HepG2 (cell line): ENCODE data around the gene ZNF23. TPM values are rescaled to one million over a fixed set of nuclear protein-coding genes. Genes with fewer than 3 reads are reported as not detected.
A peak's percentile ranks its signal among the peaks of the same experiment; 100 is the strongest.

Experiments used
- ATAC-seq: fragments of 200-7000 bp; cut with Tn5 transposase; 3 replicates; pipeline ENCODE4 v1.9.1; 2020; ENCODE audit warnings: mild to moderate bottlenecking, moderate library complexity
- BruUV-seq: library from RNA; stranded (reverse); fragments of 400-500 nt; replicated peaks from 2 replicates; lab custom pipeline; 2021; lab: Mats Ljungman, UMichigan
- CTCF ChIA-PET: fragments of 300-600 bp; formaldehyde crosslinking; extraction: SDS; loops from one replicate; lab custom pipeline; 2021; ENCODE audit warnings: low total read pairs, inconsistent platforms, low intra/inter-chr PET ratio; lab: Yijun Ruan, JAX
- POLR2A ChIA-PET: fragments of 350-600 bp; sonication (Branson Sonifier 250); formaldehyde crosslinking; loops from one replicate; lab custom pipeline; 2020; ENCODE audit warnings: antibody characterized with exemption, inconsistent platforms; lab: Yijun Ruan, JAX
- DNase-seq: peaks from one replicate; pipeline ENCODE4 v3.0.0-alpha.2; 2015; ENCODE audit warnings: low spot score
- FAIRE-seq: peaks from 3 replicates; lab custom pipeline; 2011; peaks lifted over from hg19 to GRCh38; lab: Jason Lieb, UNC
- H2AFZ ChIP-seq: one replicate; pipeline ENCODE4 v1.6.1; 2011; ENCODE audit warnings: low read length, inconsistent platforms
- H3K27ac ChIP-seq: fragments of 300-600 bp; 3 replicates; pipeline ENCODE4 v1.8.0; 2011; ENCODE audit warnings: mixed run types, mild to moderate bottlenecking, mixed read lengths, low read length, inconsistent platforms; ENCODE audit not compliant: insufficient read depth; ENCODE audit errors: extremely low read length
- H3K27me3 ChIP-seq, 2 experiments: fragments of 200-600 bp in 1 of 2; 2 replicates in 1 of 2; 3 replicates in 1 of 2; pipeline versions ENCODE4 v1.6.0 to v1.8.0; 2011; ENCODE audit warnings: low read length in 2 of 2, mild to moderate bottlenecking in 2 of 2, moderate library complexity in 2 of 2, inconsistent platforms in 1 of 2; ENCODE audit not compliant: insufficient read depth in 2 of 2, control insufficient read depth in 1 of 2
- H3K36me3 ChIP-seq, 2 experiments: fragments of 200-600 bp in 1 of 2; replicated peaks in 1 of 2; 2 replicates in 1 of 2; 3 replicates in 1 of 2; pipeline versions ENCODE4 v1.5.1 to v1.8.0; 2011; ENCODE audit warnings: low read length in 2 of 2, inconsistent platforms in 1 of 2; ENCODE audit not compliant: insufficient read depth in 2 of 2, control insufficient read depth in 1 of 2
- H3K4me1 ChIP-seq: 2 replicates; pipeline ENCODE4 v1.5.1; 2012; ENCODE audit warnings: low read length, inconsistent platforms; ENCODE audit not compliant: insufficient read depth
- H3K4me2 ChIP-seq: 2 replicates; pipeline ENCODE4 v1.6.0; 2011; ENCODE audit warnings: low read depth, low read length, inconsistent platforms
- H3K4me3 ChIP-seq, 3 experiments: fragments of 200-600 bp in 1 of 3; sonication (generic), shearing (Covaris generic) in 1 of 3; replicated peaks in 1 of 3; 2 replicates each; pipeline ENCODE4 v1.5.1; 2011 to 2016; ENCODE audit warnings: low read length in 3 of 3, inconsistent platforms in 2 of 3, low read depth in 2 of 3, mild to moderate bottlenecking in 2 of 3, control low read depth in 1 of 3, mixed read lengths in 1 of 3; ENCODE audit not compliant: insufficient read depth in 1 of 3
- H3K79me2 ChIP-seq: one replicate; pipeline ENCODE4 v1.6.1; 2011; ENCODE audit warnings: low read length, inconsistent platforms; ENCODE audit not compliant: insufficient read depth
- H3K9ac ChIP-seq: 2 replicates; pipeline ENCODE4 v1.6.0; 2011; ENCODE audit warnings: mild to moderate bottlenecking, low read depth, low read length, inconsistent platforms; ENCODE audit not compliant: insufficient read depth
- H3K9me3 ChIP-seq: 2 replicates; pipeline ENCODE4 v1.5.1; 2012; ENCODE audit warnings: mild to moderate bottlenecking, low read length
- H4K20me1 ChIP-seq: 2 replicates; pipeline ENCODE4 v1.6.0; 2011; ENCODE audit warnings: inconsistent platforms, mild to moderate bottlenecking, low read length, moderate library complexity; ENCODE audit not compliant: insufficient read depth
- CBX5 ChIP-seq: sonication (generic); formaldehyde crosslinking; IDR thresholded peaks from 2 replicates; pipeline ENCODE4 v1.4.0; 2020; ENCODE audit warnings: missing genetic modification reagents, borderline replicate concordance
- GLI4 ChIP-seq: sonication (generic); formaldehyde crosslinking; IDR thresholded peaks from 2 replicates; pipeline ENCODE4 v1.5.1; 2020; ENCODE audit warnings: missing genetic modification reagents, mild to moderate bottlenecking, moderate library complexity, borderline replicate concordance
- HDAC6 ChIP-seq: fragments of 200-600 bp; sonication (generic); IDR thresholded peaks from 2 replicates; pipeline ENCODE4 v1.7.0; 2017; ENCODE audit warnings: mild to moderate bottlenecking, antibody characterized with exemption, low read length, low read depth
- HINFP ChIP-seq: sonication (generic); formaldehyde crosslinking; IDR thresholded peaks from 2 replicates; pipeline ENCODE4 v1.4.0; 2020; ENCODE audit warnings: low read depth, mild to moderate bottlenecking, missing genetic modification reagents
- HOXA3 ChIP-seq: sonication (generic); formaldehyde crosslinking; IDR thresholded peaks from 2 replicates; pipeline ENCODE4 v1.5.0; 2020; ENCODE audit warnings: missing genetic modification reagents
- MEF2D ChIP-seq: sonication (generic); formaldehyde crosslinking; IDR thresholded peaks from 2 replicates; pipeline ENCODE4 v1.5.1; 2020; ENCODE audit warnings: mild to moderate bottlenecking, missing genetic modification reagents
- MTA3 ChIP-seq: sonication (generic); formaldehyde crosslinking; IDR thresholded peaks from 2 replicates; pipeline ENCODE4 v1.4.0; 2020; ENCODE audit warnings: missing genetic modification reagents
- NFYC ChIP-seq: IDR thresholded peaks from 2 replicates; pipeline ENCODE4 v1.6.1; 2016; ENCODE audit warnings: missing genetic modification reagents, missing compliant biosample characterization
- SMARCE1 ChIP-seq: fragments of 450-650 bp; IDR thresholded peaks from 2 replicates; pipeline ENCODE4 v1.6.1; 2017; ENCODE audit warnings: borderline replicate concordance
- STAG1 ChIP-seq: sonication (generic); formaldehyde crosslinking; IDR thresholded peaks from 2 replicates; pipeline ENCODE4 v1.4.0; 2020; ENCODE audit warnings: missing genetic modification reagents
- SYNCRIP ChIP-seq: fragments of 200-400 bp; formaldehyde crosslinking; IDR thresholded peaks from 2 replicates; pipeline ENCODE4 v1.6.1; 2018; ENCODE audit warnings: mild to moderate bottlenecking, low read depth, low read length; ENCODE audit not compliant: insufficient read depth
- ZBTB40 ChIP-seq, 2 experiments: fragments of 450-650 bp in 1 of 2; sonication (generic) in 1 of 2; formaldehyde crosslinking in 1 of 2; IDR thresholded peaks; 2 replicates each; pipeline versions ENCODE4 v1.6.1 to v1.8.0; 2016 to 2022; ENCODE audit warnings: antibody characterized with exemption in 1 of 2, mild to moderate bottlenecking in 1 of 2, missing genetic modification reagents in 1 of 2
- ZNF782 ChIP-seq: sonication (generic); formaldehyde crosslinking; IDR thresholded peaks from 2 replicates; pipeline ENCODE4 v1.4.0; 2020; ENCODE audit warnings: missing genetic modification reagents, mild to moderate bottlenecking, borderline replicate concordance
- ZNF790 ChIP-seq: sonication (generic); formaldehyde crosslinking; IDR thresholded peaks from 2 replicates; pipeline ENCODE4 v1.8.0; 2022; ENCODE audit warnings: missing genetic modification reagents, mild to moderate bottlenecking, borderline replicate concordance
- WGBS: methylation state at CpG from one replicate; pipeline ENCODE4 v1.1.6; 2017; ENCODE audit warnings: low lambda C conversion rate; 5-methylcytosine and 5-hydroxymethylcytosine counted together
- in situ Hi-C: cut with HindIII; loops from 2 replicates; pipeline ENCODE4 v1.10.0; 2017; ENCODE audit warnings: low pct_unique_long_range_greater_than_20kb; ENCODE audit not compliant: extremely low pct_ligation_motif_present
- intact Hi-C: fragments of 100-400 bp; cut with micrococcal nuclease; formaldehyde crosslinking; loops from one replicate; pipeline ENCODE4 v1.10.0; 2022; ENCODE audit not compliant: unreplicated experiment
- polyA plus RNA-seq, 8 experiments: library from polyadenylated mRNA; depleted of rRNA in 3 of 8; stranded (reverse) in 7 of 8; unstranded in 1 of 8; fragments of >200 nt; fragmentation: Illumina TruSeq in 4 of 8; extraction: Trizol in 4 of 8; gene quantifications; 2 replicates each; pipeline versions ENCODE4 v1.2.1 to v1.2.3, GENCODE V29; 2011 to 2016; ENCODE audit warnings: low read depth in 4 of 8, missing spikeins in 1 of 8, mixed read lengths in 1 of 8; ENCODE audit not compliant: insufficient read depth in 1 of 8
- total RNA-seq, 5 experiments: library from RNA; depleted of rRNA; stranded (reverse); fragments of >200 nt; fragmentation: Illumina TruSeq; extraction: Trizol; gene quantifications; 2 replicates each; pipeline ENCODE4 v1.2.3, GENCODE V29; 2016; ENCODE audit warnings: low read depth in 1 of 5

ZNF23 gene
- total and polyA plus RNA-seq, 2 of the 13 experiments (the other 11 are each of a cell fraction or from before 2014, with no cell fraction given): 8.6 to 12.2 TPM

GRCh38 chr16:71421911-71422310 is 40.1 kb downstream of the ZNF23 start:
- FAIRE-seq: no peak
- intact Hi-C loops (loop anchor here (1.0 to 10.0 kb wide), 2 partner anchors 10 to 193 kb away; no protein-coding TSS in a partner anchor), in situ Hi-C loops (no loop called here)
- H3K36me3 ChIP-seq: no peaks in the 10 kb centered on the region
- no peaks in the 10 kb centered on the region for H3K9me3 ChIP-seq
- BruUV-seq: no TSS peak
- DNase-seq: peak; percentile 58
- H3K4me2 ChIP-seq: no peak overlapping the region
- peaks cover 2 to 29% of the 10 kb centered on the region in 2 experiments for H3K27me3 ChIP-seq
- H3K79me2 ChIP-seq: no peaks in the 10 kb centered on the region
- no peak overlapping the region for H3K27ac ChIP-seq
- ChIA-PET POLR2A (no interaction called here), CTCF (interaction anchor here (1.2 to 2.0 kb wide), 2 partner anchors 9 to 78 kb away, joined by 3 to 23 read pairs; no protein-coding TSS in a partner anchor)
- 45% methylated on average over 4 of the region's 4 CpGs for WGBS
- H2AFZ ChIP-seq: no peak overlapping the region
- no peaks in the 10 kb centered on the region for H4K20me1 ChIP-seq
- peaks cover 16% of the 10 kb centered on the region for H3K4me1 ChIP-seq
- no peak overlapping the region for H3K9ac ChIP-seq
- H3K4me3 ChIP-seq: no peak overlapping the region
- no peak for ATAC-seq
- no peak for TF ChIP-seq NFYC
- TF ChIP-seq HOXA3 (CRISPR knock-in tag): no peak
- no peak for TF ChIP-seq ZNF782 (CRISPR knock-in tag)
- no peak for TF ChIP-seq SYNCRIP
- 0 out of 2 replicates have a peak, but pooled peaks have one; percentile 32 for TF ChIP-seq CBX5 (CRISPR knock-in tag)
- TF ChIP-seq ZNF790 (CRISPR knock-in tag): no peak
- no peak for TF ChIP-seq MTA3 (CRISPR knock-in tag)
- peak; percentile 61 for TF ChIP-seq STAG1 (CRISPR knock-in tag)
- no peak for TF ChIP-seq MEF2D (CRISPR knock-in tag)
- TF ChIP-seq SMARCE1: no peak
- TF ChIP-seq HDAC6: no peak
- no peak for TF ChIP-seq ZBTB40 (IDR thresholded peaks at IDR 0.05)
- TF ChIP-seq ZBTB40 (CRISPR knock-in tag; IDR thresholded peaks at IDR 0.05): no peak
- no peak for TF ChIP-seq HINFP (CRISPR knock-in tag)
- TF ChIP-seq GLI4 (CRISPR knock-in tag): no peak
